RCC 7860 (cell line): ENCODE results near the gene NFATC3.

Experiments
- DNase-seq: peaks from one replicate; pipeline ENCODE4 v3.0.0-alpha.2; 2015; ENCODE audit warnings: low spot score
- FAIRE-seq: peaks from 2 replicates; lab custom pipeline; 2012; peaks lifted over from hg19 to GRCh38; lab: Jason Lieb, UNC

NFATC3 gene

GRCh38 chr16:68085259-68086071, at the start of gene NFATC3:
NFATC3 (plus strand) TSS chr16:68085370; CDS start chr16:68085682, 312 bp downstream.
- FAIRE-seq (no peak), DNase-seq (peak; percentile 92)

GRCh38 chr16:68037841-68038597, 47.2 kb upstream of the NFATC3 start:
- FAIRE-seq, result no peak

GRCh38 chr16:68040506-68041288, 44.5 kb upstream of the NFATC3 start:
- FAIRE-seq (no peak), DNase-seq (peak; percentile 65)

More at GRCh38 chr16:68037841-68038597, 47.2 kb upstream of the NFATC3 start:
- no peak for DNase-seq

GRCh38 chr16:68041783-68042182, 43.4 kb upstream of the NFATC3 start:
- FAIRE-seq (no peak), DNase-seq (no peak)

GRCh38 chr16:68046106-68046505, 39.1 kb upstream of the NFATC3 start:
- FAIRE-seq, result no peak
- DNase-seq, result no peak

- DNase-seq (no peak), FAIRE-seq (no peak)
Observed at GRCh38 chr16:68047987-68048386, 37.2 kb upstream of the NFATC3 start.

GRCh38 chr16:68049449-68049848, 35.7 kb upstream of the NFATC3 start:
- no peak for FAIRE-seq
- no peak for DNase-seq

GRCh38 chr16:68055395-68055794, 29.8 kb upstream of the NFATC3 start:
- DNase-seq (no peak), FAIRE-seq (no peak)

GRCh38 chr16:68059804-68060203, 25.4 kb upstream of the NFATC3 start:
- no peak for DNase-seq
- no peak for FAIRE-seq

GRCh38 chr16:68061396-68061795, 23.8 kb upstream of the NFATC3 start:
- DNase-seq, result no peak
- no peak for FAIRE-seq

- no peak for FAIRE-seq
- DNase-seq, result no peak
Observed at GRCh38 chr16:68062910-68063393, 22.2 kb upstream of the NFATC3 start.

- no peak for FAIRE-seq
- peak; percentile 50 for DNase-seq
Observed at GRCh38 chr16:68064791-68065365, 20.3 kb upstream of the NFATC3 start.

GRCh38 chr16:68065716-68066305, 19.4 kb upstream of the NFATC3 start:
- no peak for FAIRE-seq
- no peak for DNase-seq

GRCh38 chr16:68066763-68067162, 18.4 kb upstream of the NFATC3 start:
- DNase-seq, result no peak
- FAIRE-seq, result no peak

- no peak for FAIRE-seq
- DNase-seq, result no peak
Observed at GRCh38 chr16:68068926-68069325, 16.2 kb upstream of the NFATC3 start.

- no peak for FAIRE-seq
- DNase-seq, result no peak
Observed at GRCh38 chr16:68069511-68070248, 15.5 kb upstream of the NFATC3 start.

GRCh38 chr16:68070249-68070730, 14.9 kb upstream of the NFATC3 start:
- no peak for DNase-seq

GRCh38 chr16:68070806-68071517, 14.2 kb upstream of the NFATC3 start:
- FAIRE-seq (no peak), DNase-seq (no peak)

More at GRCh38 chr16:68070249-68070730, 14.9 kb upstream of the NFATC3 start:
- FAIRE-seq, result no peak

GRCh38 chr16:68071518-68071901, 13.7 kb upstream of the NFATC3 start:
- DNase-seq (no peak), FAIRE-seq (no peak)
